WERI-Rb-1 (cell line): ENCODE results near the gene ETHE1.

Experiments used
- DNase-seq: peaks from one replicate; pipeline ENCODE4 v3.0.0-alpha.2; 2020
- H3K27ac ChIP-seq: fragments of 250-450 bp; sonication (Bioruptor Pico); 2 replicates; pipeline ENCODE4 v1.5.1; 2020; ENCODE audit warnings: mild to moderate bottlenecking, moderate library complexity
- H3K27me3 ChIP-seq: fragments of 250-450 bp; sonication (Bioruptor Pico); 2 replicates; pipeline ENCODE4 v1.5.1; 2021; ENCODE audit warnings: mild to moderate bottlenecking, low read depth, moderate library complexity; ENCODE audit not compliant: insufficient read depth, severe bottlenecking
- H3K36me3 ChIP-seq: fragments of 250-450 bp; sonication (Bioruptor Pico); 2 replicates; pipeline ENCODE4 v1.5.1; 2020; ENCODE audit warnings: mild to moderate bottlenecking, moderate library complexity
- H3K4me3 ChIP-seq: 2 replicates; pipeline ENCODE4 v1.5.1; 2011; ENCODE audit warnings: low read depth, mild to moderate bottlenecking, control low read depth, low read length
- H3K9me3 ChIP-seq: fragments of 250-450 bp; sonication (Bioruptor Pico); 2 replicates; pipeline ENCODE4 v1.5.1; 2021; ENCODE audit warnings: mild to moderate bottlenecking, moderate library complexity; ENCODE audit not compliant: severe bottlenecking
- TF ChIP-seq, protein P1 (sequence below): IDR thresholded peaks from 2 replicates; pipeline ENCODE4 v1.5.1; 2011; ENCODE audit warnings: low read depth, mild to moderate bottlenecking, control low read depth, inconsistent platforms, low read length

Gene ETHE1

DNA sequence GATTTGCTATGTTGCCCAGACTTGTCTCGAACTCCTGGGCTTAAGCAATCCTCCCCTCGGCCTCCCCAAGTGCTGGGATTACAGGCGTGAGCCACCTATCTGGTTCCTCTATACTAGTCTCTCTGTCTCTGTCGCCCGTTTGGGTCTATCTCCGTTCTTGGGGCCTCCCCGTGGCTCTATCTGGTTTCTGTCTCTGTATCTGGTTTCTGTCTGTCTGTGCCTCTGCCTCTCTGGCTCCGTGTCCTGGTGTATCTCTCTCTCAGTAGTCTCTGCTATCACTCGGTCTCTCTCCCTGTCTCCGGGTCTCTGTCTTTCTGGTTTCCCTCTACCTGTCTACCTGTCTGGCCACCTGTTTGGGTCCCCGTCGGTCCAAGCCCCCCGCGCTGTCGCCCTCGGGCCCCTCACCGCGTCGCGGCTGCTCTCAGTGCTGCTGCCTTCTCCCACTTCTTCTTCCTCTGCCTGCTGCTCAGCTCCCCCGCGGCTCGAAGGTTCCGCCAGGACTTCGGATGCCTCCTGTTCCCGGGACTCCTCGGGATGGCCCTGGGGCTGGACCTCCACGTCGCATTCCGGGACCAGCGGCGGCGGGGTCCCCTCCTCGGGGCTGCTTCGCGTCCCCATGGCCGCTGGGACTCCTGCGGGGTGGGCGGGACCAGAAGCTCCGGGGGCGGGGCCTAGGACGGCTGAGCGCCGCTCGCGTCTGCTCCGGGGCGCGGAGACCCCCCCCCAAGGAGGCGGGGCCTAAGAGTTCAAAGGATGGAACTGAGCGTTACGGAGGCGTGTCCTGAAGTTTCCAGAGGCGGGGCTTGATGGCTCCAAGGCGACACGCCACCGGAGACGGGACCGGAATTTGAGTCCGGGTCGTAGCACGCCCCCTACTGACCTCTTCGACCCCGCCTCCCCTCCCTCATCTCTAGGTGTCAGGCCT is 23.2 kb downstream of the ETHE1 start:
- DNase-seq = peak; percentile 98
- H3K36me3 ChIP-seq = peaks cover 13% of the 10 kb centered on the region
- peak overlapping the region; percentile 65 for H3K27ac ChIP-seq
- H3K27me3 ChIP-seq = no peaks in the 10 kb centered on the region
- peak overlapping the region; percentile 72 for H3K4me3 ChIP-seq
- TF ChIP-seq, protein P1, sequence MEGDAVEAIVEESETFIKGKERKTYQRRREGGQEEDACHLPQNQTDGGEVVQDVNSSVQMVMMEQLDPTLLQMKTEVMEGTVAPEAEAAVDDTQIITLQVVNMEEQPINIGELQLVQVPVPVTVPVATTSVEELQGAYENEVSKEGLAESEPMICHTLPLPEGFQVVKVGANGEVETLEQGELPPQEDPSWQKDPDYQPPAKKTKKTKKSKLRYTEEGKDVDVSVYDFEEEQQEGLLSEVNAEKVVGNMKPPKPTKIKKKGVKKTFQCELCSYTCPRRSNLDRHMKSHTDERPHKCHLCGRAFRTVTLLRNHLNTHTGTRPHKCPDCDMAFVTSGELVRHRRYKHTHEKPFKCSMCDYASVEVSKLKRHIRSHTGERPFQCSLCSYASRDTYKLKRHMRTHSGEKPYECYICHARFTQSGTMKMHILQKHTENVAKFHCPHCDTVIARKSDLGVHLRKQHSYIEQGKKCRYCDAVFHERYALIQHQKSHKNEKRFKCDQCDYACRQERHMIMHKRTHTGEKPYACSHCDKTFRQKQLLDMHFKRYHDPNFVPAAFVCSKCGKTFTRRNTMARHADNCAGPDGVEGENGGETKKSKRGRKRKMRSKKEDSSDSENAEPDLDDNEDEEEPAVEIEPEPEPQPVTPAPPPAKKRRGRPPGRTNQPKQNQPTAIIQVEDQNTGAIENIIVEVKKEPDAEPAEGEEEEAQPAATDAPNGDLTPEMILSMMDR = peak; percentile 37; the same call in 1 of the 2 replicates
- H3K9me3 ChIP-seq = no peaks in the 10 kb centered on the region

DNA sequence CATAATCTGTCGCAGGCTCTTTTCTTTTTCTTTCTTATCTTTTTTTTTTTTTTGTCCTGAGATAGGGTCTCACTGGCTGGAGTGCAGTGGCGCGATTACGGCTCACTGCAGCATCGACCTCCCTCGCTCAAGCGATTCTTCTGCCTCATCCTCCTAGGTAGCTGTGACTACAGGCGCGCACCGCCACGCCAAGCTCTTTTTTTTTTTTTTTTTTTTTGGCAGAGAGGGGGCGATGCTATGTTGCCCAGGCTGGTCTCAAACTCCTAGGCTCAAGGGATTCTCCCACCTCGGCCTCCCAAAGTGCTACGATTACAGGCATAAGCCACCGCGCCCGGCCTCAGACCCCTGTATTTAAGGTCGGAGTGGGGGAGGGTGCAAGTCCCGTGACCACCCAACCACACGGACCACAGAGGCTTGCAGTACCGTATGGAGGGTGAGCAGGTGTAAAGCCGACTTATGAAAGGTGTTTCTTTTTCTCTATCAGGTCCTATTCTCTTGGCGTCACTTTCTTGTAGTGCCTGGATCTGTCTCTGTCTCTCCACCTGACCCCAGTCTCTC is 24.5 kb downstream of the ETHE1 start:
- no peak overlapping the region for H3K27ac ChIP-seq
- DNase-seq = no peak
- H3K4me3 ChIP-seq = no peak overlapping the region
- TF ChIP-seq, protein P1 = no peak
- no peaks in the 10 kb centered on the region for H3K9me3 ChIP-seq
- peaks cover 13% of the 10 kb centered on the region for H3K36me3 ChIP-seq
- no peaks in the 10 kb centered on the region for H3K27me3 ChIP-seq

DNA sequence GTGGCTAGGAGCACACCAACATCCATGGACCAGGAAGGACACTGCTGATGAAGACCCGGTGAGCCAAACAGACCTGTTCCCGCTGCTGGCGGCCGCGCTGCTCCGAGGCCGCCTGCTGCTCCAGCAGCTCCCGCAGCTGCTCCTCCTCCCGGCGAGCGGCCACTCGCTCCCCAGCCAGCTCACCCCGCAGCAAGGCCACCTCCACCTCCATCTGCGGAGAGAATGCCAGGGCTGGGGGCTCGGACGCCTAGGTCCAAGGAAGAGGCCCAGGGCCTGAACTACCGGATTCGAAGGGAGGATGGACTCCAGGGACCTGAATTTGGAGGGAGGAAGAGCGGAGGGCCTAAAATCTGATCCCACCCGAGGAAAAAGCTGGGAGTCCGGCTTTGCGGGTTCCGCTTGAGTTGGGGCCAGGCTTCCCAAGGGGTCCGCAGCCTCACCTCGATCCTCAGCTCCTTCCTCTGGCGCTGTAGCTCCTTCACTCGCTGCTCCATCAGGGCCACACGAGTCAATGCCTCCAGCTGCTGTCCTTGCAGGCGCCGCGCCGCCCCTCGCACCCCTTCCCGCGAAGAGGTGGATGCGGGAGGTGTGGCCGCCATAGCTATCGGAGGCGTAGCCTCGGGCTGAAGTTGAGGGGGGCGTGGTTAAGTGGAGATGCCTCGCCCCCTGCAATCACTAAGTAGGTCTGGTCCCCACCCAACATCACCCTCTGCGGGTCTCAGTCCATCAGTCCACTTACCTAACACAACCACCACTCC is 25.2 kb downstream of the ETHE1 start:
- TF ChIP-seq, protein P1 = no peak
- Histone ChIP-seq H3K9me3 (no peaks in the 10 kb centered on the region), H3K36me3 (peaks cover 19% of the 10 kb centered on the region), H3K27ac (no peak overlapping the region), H3K4me3 (no peak overlapping the region), H3K27me3 (no peaks in the 10 kb centered on the region)
- DNase-seq = no peak

DNA sequence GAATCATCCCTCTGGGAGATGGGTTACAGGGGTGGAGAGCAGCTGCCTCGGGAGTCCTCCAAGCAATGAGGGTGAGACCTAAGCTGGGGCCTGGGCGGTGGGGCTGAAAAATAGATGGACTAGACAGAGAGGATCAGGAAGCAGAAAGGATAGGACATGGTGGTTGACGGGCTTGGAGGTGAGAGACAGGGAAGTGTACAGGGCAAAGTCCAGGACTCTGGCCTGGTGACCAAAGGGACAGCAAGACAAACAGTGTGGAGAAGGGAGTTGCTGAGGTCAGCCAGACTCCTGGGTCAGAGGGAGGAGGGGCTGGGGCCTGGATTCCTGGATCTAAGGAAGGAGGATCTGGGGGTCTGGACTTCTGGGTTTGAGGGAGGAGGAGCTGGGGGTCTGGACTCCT is 28.0 kb downstream of the ETHE1 start:
- Histone ChIP-seq H3K27me3 (no peaks in the 10 kb centered on the region), H3K4me3 (no peak overlapping the region), H3K36me3 (peaks cover 26% of the 10 kb centered on the region), H3K27ac (no peak overlapping the region), H3K9me3 (no peaks in the 10 kb centered on the region)
- TF ChIP-seq, protein P1 = no peak
- DNase-seq = no peak

DNA sequence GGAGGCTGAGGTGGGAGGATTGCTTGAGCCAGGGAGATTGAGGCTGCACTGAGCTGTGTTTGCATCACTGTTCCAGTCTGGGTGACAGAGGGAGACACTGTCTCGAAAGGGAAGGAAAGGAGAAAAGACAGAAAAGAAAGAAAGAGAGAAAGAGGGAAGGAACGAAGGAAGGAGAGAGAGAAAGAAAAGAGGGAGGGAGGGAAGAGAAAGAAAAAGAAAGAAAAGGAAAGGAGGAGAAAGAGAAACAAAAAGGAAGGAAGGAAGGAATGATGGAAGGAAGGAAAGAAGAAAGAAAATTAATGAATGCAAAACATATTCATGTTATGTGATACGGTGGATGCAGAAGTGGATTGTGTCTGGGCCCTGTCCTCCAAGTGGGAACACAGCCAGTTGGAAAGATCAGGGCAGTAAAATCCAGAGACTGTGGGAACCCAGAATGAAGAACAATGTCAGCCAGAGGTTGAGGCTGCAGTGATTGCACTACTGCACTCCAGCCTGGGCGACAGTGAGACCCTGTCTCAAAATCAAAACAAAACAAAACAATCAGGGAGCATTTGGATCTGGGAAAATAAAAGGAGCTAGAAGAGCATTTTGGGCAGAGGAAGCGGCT is 28.7 kb downstream of the ETHE1 start:
- TF ChIP-seq, protein P1 = no peak

More for the DNA sequence above, 28.7 kb downstream of the ETHE1 start:
- Histone ChIP-seq H3K27me3 (no peaks in the 10 kb centered on the region), H3K36me3 (peaks cover 26% of the 10 kb centered on the region), H3K9me3 (no peaks in the 10 kb centered on the region), H3K27ac (no peak overlapping the region), H3K4me3 (no peak overlapping the region)
- no peak for DNase-seq
